Measurements from ENCODE around the gene FAAP100. TPM values are rescaled to one million over a fixed set of nuclear protein-coding genes. Genes with fewer than 3 reads are reported as not detected.

The FAAP100 gene
- polyA plus RNA-seq, 1 donor from 2014 or later, result 56.3 TPM

- H2AFZ ChIP-seq (ENCODE audit: low read depth, low read length), result no peak overlapping the region
- no peaks in the 10 kb centered on the region for H3K9me2 ChIP-seq (ENCODE audit: insufficient read depth, low read length)
- H3K9ac ChIP-seq (ENCODE audit: low read length), result no peak overlapping the region
- H4K20me1 ChIP-seq (ENCODE audit: insufficient read depth), result no peaks in the 10 kb centered on the region
- no peaks in the 10 kb centered on the region for H3K79me2 ChIP-seq (replicated peaks; ENCODE audit: insufficient read depth, low read length)
- H3K27ac ChIP-seq (ENCODE audit: low read length), result no peak overlapping the region
- no peaks in the 10 kb centered on the region for H3K27me3 ChIP-seq (ENCODE audit: insufficient read depth, low read depth, low read length)
- H3F3A ChIP-seq (ENCODE audit: insufficient read depth, low read length, poor library complexity, severe bottlenecking), result no peaks in the 10 kb centered on the region
- no peak overlapping the region for H3K4me2 ChIP-seq (ENCODE audit: low read length)
- no peak overlapping the region for H3K4me3 ChIP-seq (ENCODE audit: low read length)
- H3K36me3 ChIP-seq (ENCODE audit: insufficient read depth, low read length), result peaks cover 4% of the 10 kb centered on the region
- no peaks in the 10 kb centered on the region for H3K9me3 ChIP-seq (ENCODE audit: low read length)
- TF ChIP-seq EP300 (conservative IDR thresholded peaks at IDR 0.05; ENCODE audit: poor library complexity, severe bottlenecking) (no peak), MXI1 (conservative IDR thresholded peaks at IDR 0.05; ENCODE audit: poor library complexity, severe bottlenecking) (no peak), TAF1 (IDR thresholded peaks at IDR 0.05; ENCODE audit: low read depth) (no peak), POLR2AphosphoS5 (IDR thresholded peaks at IDR 0.05) (no peak), RAD21 (conservative IDR thresholded peaks at IDR 0.05) (no peak), SMC3 (conservative IDR thresholded peaks at IDR 0.05; ENCODE audit: poor library complexity) (no peak), EZH2 (IDR thresholded peaks at IDR 0.05; ENCODE audit: borderline replicate concordance, insufficient read depth, low read length, poor library complexity, severe bottlenecking) (no peak)
- TF ChIP-seq, protein P1, sequence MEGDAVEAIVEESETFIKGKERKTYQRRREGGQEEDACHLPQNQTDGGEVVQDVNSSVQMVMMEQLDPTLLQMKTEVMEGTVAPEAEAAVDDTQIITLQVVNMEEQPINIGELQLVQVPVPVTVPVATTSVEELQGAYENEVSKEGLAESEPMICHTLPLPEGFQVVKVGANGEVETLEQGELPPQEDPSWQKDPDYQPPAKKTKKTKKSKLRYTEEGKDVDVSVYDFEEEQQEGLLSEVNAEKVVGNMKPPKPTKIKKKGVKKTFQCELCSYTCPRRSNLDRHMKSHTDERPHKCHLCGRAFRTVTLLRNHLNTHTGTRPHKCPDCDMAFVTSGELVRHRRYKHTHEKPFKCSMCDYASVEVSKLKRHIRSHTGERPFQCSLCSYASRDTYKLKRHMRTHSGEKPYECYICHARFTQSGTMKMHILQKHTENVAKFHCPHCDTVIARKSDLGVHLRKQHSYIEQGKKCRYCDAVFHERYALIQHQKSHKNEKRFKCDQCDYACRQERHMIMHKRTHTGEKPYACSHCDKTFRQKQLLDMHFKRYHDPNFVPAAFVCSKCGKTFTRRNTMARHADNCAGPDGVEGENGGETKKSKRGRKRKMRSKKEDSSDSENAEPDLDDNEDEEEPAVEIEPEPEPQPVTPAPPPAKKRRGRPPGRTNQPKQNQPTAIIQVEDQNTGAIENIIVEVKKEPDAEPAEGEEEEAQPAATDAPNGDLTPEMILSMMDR (IDR thresholded peaks at IDR 0.05; ENCODE audit: poor library complexity, severe bottlenecking), result no peak
- TF ChIP-seq, protein P2, sequence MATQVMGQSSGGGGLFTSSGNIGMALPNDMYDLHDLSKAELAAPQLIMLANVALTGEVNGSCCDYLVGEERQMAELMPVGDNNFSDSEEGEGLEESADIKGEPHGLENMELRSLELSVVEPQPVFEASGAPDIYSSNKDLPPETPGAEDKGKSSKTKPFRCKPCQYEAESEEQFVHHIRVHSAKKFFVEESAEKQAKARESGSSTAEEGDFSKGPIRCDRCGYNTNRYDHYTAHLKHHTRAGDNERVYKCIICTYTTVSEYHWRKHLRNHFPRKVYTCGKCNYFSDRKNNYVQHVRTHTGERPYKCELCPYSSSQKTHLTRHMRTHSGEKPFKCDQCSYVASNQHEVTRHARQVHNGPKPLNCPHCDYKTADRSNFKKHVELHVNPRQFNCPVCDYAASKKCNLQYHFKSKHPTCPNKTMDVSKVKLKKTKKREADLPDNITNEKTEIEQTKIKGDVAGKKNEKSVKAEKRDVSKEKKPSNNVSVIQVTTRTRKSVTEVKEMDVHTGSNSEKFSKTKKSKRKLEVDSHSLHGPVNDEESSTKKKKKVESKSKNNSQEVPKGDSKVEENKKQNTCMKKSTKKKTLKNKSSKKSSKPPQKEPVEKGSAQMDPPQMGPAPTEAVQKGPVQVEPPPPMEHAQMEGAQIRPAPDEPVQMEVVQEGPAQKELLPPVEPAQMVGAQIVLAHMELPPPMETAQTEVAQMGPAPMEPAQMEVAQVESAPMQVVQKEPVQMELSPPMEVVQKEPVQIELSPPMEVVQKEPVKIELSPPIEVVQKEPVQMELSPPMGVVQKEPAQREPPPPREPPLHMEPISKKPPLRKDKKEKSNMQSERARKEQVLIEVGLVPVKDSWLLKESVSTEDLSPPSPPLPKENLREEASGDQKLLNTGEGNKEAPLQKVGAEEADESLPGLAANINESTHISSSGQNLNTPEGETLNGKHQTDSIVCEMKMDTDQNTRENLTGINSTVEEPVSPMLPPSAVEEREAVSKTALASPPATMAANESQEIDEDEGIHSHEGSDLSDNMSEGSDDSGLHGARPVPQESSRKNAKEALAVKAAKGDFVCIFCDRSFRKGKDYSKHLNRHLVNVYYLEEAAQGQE (IDR thresholded peaks at IDR 0.05; ENCODE audit: borderline replicate concordance), result no peak
Measured at GRCh38 chr17:81580481-81580880, 28.3 kb upstream of the FAAP100 start.

- no peaks in the 10 kb centered on the region for H3F3A ChIP-seq (ENCODE audit: insufficient read depth, low read length, poor library complexity, severe bottlenecking)
- no peak overlapping the region for H3K9ac ChIP-seq (ENCODE audit: low read length)
- no peak overlapping the region for H3K27ac ChIP-seq (ENCODE audit: low read length)
- H3K4me3 ChIP-seq (ENCODE audit: low read length), result no peak overlapping the region
- H2AFZ ChIP-seq (ENCODE audit: low read depth, low read length), result no peak overlapping the region
- no peaks in the 10 kb centered on the region for H3K27me3 ChIP-seq (ENCODE audit: insufficient read depth, low read depth, low read length)
- H4K20me1 ChIP-seq (ENCODE audit: insufficient read depth), result no peaks in the 10 kb centered on the region
- no peak overlapping the region for H3K4me2 ChIP-seq (ENCODE audit: low read length)
- H3K79me2 ChIP-seq (replicated peaks; ENCODE audit: insufficient read depth, low read length), result no peaks in the 10 kb centered on the region
- no peaks in the 10 kb centered on the region for H3K9me3 ChIP-seq (ENCODE audit: low read length)
- no peaks in the 10 kb centered on the region for H3K9me2 ChIP-seq (ENCODE audit: insufficient read depth, low read length)
- TF ChIP-seq MXI1 (conservative IDR thresholded peaks at IDR 0.05; ENCODE audit: poor library complexity, severe bottlenecking) (no peak), POLR2AphosphoS5 (IDR thresholded peaks at IDR 0.05) (no peak), RAD21 (conservative IDR thresholded peaks at IDR 0.05) (no peak), EP300 (conservative IDR thresholded peaks at IDR 0.05; ENCODE audit: poor library complexity, severe bottlenecking) (no peak), EZH2 (IDR thresholded peaks at IDR 0.05; ENCODE audit: borderline replicate concordance, insufficient read depth, low read length, poor library complexity, severe bottlenecking) (no peak), SMC3 (conservative IDR thresholded peaks at IDR 0.05; ENCODE audit: poor library complexity) (no peak), TAF1 (IDR thresholded peaks at IDR 0.05; ENCODE audit: low read depth) (no peak)
- TF ChIP-seq, protein P1 (IDR thresholded peaks at IDR 0.05; ENCODE audit: poor library complexity, severe bottlenecking), result no peak
- TF ChIP-seq, protein P2 (IDR thresholded peaks at IDR 0.05; ENCODE audit: borderline replicate concordance), result no peak
- peaks cover 4% of the 10 kb centered on the region for H3K36me3 ChIP-seq (ENCODE audit: insufficient read depth, low read length)
Measured at GRCh38 chr17:81579821-81580321, 27.7 kb upstream of the FAAP100 start.
